GM19452 (cell line): ENCODE data around the gene TMEM74B.
"Not testable (repeated sequence)": the region's sequence is repeated elsewhere in the genome, so short reads cannot be mapped to it uniquely, and the experiment has no call there.

ENCODE experiments used
- ATAC-seq: cut with Tn5 transposase; IDR thresholded peaks from one replicate; pipeline ENCODE4 v1.9.1; 2021; ENCODE audit not compliant: unreplicated experiment

The TMEM74B gene

DNA sequence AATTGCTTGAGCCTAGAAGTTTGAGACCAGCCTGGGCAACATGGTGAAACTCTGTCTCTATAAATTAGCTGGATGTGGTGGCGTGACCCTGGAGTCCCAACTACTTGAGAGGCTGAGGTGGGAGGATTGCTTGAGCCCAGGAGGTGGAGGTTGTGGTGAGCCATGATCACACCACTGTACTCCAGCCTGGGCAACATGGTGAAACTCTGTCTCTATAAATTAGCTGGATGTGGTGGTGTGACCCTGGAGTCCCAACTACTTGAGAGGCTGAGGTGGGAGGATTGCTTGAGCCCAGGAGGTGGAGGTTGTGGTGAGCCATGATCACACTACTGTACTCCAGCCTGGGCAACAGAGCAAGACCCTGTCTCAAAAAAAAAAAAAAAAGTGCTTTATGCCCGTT lies 35.0 kb downstream of the TMEM74B start:
- ATAC-seq: not testable (repeated sequence)

DNA sequence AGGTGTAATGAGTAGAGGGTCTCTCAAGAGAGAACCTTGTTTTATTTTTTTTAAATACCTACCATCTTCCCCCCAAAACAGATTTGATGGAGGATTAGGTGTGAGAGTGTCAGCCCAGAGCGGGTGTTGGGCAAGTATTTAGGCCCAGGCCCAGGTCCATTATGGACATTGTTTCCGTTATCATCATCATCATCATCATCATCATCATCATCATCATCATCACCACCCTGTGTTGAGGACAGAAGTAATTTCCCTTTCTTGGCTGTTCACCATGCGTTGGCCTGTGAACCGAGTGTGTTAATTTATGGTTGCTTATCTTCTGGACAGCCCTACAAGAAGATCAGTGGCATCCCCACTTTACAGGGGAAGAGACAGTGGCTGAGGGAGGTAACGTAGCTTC lies 37.8 kb downstream of the TMEM74B start:
- ATAC-seq: no peak

DNA sequence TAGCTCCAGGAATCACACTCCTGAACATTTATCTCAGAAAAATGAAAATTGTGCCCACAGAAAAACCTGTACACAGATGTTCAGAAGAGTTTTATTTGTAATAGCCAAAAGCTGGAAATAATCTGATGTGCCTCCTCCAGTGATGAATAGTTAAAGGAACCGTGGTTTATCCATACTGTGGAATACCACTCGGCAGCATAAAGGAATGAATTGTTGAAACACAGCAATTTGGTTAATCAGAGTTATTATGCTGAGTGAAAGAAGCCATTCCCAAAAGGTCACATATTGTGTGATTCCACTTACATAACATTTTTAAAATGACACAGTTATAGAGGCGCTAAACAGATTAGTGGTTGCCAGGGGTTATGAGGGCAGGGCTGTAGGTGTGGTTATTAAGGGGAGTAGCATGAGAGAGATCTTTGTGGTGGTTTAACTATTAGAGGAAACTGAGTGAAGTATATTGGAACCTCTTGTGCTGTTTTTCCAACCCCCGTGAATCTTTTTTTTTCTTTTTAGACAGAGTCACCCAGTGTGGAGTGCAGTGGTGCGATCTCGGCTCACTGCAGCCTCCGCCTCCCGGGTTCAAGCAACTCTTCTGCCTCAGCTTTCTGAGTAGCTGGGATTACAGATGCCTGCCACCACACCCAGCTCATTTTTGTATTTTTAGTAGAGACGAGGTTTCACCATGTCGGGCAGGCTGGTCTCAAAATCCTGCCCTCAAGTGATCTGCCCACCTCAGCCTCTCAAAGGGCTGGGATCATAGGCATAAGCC lies 40.2 kb downstream of the TMEM74B start:
- ATAC-seq: no peak

DNA sequence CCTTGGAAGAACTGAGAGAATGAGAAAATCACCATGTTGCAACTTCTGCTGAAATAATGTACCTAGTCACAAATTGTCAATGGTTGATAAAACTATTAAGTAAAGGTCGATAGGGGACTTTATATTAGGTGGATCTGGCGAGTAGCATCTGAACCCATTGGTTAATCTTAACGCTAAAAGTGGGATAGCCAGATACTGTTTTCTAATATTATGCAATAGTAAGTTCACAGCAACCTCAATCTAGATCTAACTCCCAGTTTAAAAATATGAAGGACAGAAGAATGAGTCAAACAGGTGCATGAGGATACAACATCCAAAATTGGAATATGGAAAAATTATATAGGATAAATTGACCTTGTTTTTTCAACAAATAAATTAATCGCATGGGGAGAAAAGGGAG lies 47.5 kb downstream of the TMEM74B start:
- ATAC-seq: no peak

DNA sequence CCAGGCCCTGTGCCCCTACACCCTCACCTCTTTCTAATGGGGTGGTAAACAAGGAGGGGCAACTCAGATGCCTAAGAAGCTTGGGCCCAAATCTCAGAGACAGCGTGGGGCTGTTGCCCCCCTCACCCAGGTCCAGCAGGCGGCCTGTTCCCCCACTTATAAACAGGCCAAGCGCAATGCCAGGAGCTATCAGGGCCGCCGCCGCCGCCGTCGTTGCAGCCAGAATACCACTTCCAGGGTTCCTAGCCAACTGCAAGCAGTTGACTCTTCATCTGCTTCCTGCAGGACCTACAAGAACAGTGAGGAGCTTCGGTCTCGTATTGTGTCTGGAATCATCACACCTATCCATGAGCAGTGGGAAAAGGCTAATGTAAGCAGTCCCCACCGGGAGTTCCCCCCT lies 49.9 kb downstream of the TMEM74B start:
- no peak for ATAC-seq

DNA sequence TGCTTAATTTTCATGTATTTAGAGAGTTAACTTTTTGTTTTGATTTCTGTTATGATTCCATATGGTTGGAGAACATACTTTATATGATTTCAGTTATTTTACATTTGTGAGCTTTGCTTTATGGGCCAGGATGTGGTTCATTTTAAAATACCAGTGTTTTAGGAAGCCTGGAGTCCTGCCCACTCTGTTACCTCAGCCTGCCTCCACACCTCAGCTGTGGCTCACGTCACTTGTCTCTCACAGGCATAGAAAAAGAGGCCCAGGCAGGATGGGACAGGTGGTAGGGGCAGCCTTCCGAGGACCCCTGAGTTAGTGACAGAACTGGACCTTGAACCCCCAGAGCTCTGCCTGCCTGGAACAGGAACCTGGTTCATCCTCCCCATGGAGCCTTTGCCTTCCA lies 50.4 kb downstream of the TMEM74B start:
- no peak for ATAC-seq

DNA sequence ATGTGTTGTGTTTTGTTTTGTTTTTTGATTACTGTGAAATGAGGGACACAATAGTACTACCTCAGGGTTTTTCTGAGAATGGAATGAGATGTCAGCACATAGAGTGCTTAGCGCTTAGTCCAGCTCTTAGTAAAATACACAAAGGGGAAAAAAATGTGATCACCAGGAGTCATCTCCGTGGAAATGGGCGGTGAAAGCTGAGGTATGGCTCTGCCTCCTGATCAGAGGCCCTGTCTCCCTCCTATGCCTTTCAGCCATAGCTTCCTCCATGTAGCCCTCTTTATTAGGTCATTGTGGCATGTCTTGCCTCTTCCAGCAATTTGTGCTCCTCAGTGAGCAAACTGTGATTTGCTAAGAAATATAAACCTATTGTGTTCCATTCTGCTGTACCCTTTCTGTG lies 53.4 kb downstream of the TMEM74B start:
- ATAC-seq: no peak

DNA sequence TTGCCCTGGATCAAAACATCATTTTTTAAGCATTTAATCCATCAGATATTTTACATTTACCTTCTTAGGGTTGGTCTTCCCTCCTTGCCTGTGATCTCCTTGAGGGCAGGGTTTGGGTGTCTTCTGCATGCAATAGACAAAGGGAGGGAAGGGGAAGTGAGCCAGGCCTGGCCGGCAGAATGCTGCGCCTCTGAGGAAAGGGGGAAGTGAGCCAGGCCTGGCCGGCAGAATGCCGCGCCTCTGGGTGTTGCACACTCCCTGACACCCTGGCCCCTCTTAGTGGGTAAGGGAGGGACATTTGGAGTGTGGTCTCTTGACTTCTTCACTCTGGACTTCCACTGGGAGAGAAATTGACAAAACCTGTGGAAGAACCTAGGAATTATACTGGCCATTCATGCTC lies 53.9 kb downstream of the TMEM74B start:
- ATAC-seq: no peak
